Measurements from ENCODE around the gene QTRT2. TPM values are rescaled to one million over a fixed set of nuclear protein-coding genes. Genes with fewer than 3 reads are reported as not detected.
A peak's percentile ranks its signal among the peaks of the same experiment; 100 is the strongest.

QTRT2 gene
- total and polyA plus RNA-seq, 9 of the 15 experiments (the other 6 are each of a cell fraction or from before 2014, with no cell fraction given): 10.2 to 25.1 (median 17.3) TPM

GRCh38 chr3:114056130-114057010 is at the start of gene QTRT2, which contains the start of gene CCDC191 (continued):
- TF ChIP-seq POLR2G (IDR thresholded peaks at IDR 0.05; ENCODE audit: low read depth, low read length) (0 out of 2 replicates have a peak, but pooled peaks have one; percentile 42), CBX5 (IDR thresholded peaks at IDR 0.05; ENCODE audit: borderline replicate concordance, low read depth) (no peak), RBBP5 (IDR thresholded peaks at IDR 0.05; ENCODE audit: borderline replicate concordance, insufficient read depth, low read length, poor library complexity, severe bottlenecking) (peak; percentile 43), CHD2 (IDR thresholded peaks at IDR 0.05; ENCODE audit: low read depth, low read length) (no peak), KDM1A (IDR thresholded peaks at IDR 0.05) (peak; percentile 93 to 94), ZNF324 (CRISPR knock-in tag; IDR thresholded peaks at IDR 0.05) (no peak), XRCC4 (IDR thresholded peaks at IDR 0.05; ENCODE audit: extremely low read depth, insufficient read depth, insufficient read length) (no peak), ZNF780A (CRISPR knock-in tag; IDR thresholded peaks at IDR 0.05) (no peak), MCM3 (IDR thresholded peaks at IDR 0.05) (no peak), STAT5A (IDR thresholded peaks at IDR 0.05; ENCODE audit: borderline replicate concordance, low read length) (no peak), PCBP1 (IDR thresholded peaks at IDR 0.05; ENCODE audit: low read depth, low read length, poor library complexity, severe bottlenecking) (no peak), MLX (CRISPR knock-in tag; conservative IDR thresholded peaks at IDR 0.05) (no peak), ZNF175 (CRISPR knock-in tag; IDR thresholded peaks at IDR 0.05; ENCODE audit: low read depth) (0 out of 2 replicates have a peak, but pooled peaks have one; percentile 44), ZC3H4 (CRISPR knock-in tag; IDR thresholded peaks at IDR 0.05; ENCODE audit: borderline replicate concordance) (no peak)
- TF ChIP-seq, protein P1, sequence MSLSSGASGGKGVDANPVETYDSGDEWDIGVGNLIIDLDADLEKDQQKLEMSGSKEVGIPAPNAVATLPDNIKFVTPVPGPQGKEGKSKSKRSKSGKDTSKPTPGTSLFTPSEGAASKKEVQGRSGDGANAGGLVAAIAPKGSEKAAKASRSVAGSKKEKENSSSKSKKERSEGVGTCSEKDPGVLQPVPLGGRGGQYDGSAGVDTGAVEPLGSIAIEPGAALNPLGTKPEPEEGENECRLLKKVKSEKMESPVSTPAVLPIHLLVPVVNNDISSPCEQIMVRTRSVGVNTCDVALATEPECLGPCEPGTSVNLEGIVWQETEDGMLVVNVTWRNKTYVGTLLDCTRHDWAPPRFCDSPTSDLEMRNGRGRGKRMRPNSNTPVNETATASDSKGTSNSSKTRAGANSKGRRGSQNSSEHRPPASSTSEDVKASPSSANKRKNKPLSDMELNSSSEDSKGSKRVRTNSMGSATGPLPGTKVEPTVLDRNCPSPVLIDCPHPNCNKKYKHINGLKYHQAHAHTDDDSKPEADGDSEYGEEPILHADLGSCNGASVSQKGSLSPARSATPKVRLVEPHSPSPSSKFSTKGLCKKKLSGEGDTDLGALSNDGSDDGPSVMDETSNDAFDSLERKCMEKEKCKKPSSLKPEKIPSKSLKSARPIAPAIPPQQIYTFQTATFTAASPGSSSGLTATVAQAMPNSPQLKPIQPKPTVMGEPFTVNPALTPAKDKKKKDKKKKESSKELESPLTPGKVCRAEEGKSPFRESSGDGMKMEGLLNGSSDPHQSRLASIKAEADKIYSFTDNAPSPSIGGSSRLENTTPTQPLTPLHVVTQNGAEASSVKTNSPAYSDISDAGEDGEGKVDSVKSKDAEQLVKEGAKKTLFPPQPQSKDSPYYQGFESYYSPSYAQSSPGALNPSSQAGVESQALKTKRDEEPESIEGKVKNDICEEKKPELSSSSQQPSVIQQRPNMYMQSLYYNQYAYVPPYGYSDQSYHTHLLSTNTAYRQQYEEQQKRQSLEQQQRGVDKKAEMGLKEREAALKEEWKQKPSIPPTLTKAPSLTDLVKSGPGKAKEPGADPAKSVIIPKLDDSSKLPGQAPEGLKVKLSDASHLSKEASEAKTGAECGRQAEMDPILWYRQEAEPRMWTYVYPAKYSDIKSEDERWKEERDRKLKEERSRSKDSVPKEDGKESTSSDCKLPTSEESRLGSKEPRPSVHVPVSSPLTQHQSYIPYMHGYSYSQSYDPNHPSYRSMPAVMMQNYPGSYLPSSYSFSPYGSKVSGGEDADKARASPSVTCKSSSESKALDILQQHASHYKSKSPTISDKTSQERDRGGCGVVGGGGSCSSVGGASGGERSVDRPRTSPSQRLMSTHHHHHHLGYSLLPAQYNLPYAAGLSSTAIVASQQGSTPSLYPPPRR (CRISPR knock-in tag; IDR thresholded peaks at IDR 0.05; ENCODE audit: borderline replicate concordance): no peak
- TF ChIP-seq, protein P2, sequence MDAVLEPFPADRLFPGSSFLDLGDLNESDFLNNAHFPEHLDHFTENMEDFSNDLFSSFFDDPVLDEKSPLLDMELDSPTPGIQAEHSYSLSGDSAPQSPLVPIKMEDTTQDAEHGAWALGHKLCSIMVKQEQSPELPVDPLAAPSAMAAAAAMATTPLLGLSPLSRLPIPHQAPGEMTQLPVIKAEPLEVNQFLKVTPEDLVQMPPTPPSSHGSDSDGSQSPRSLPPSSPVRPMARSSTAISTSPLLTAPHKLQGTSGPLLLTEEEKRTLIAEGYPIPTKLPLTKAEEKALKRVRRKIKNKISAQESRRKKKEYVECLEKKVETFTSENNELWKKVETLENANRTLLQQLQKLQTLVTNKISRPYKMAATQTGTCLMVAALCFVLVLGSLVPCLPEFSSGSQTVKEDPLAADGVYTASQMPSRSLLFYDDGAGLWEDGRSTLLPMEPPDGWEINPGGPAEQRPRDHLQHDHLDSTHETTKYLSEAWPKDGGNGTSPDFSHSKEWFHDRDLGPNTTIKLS (IDR thresholded peaks at IDR 0.05; ENCODE audit: borderline replicate concordance, low read depth): peak; percentile 74; the same call in 1 of the 2 replicates
- TF ChIP-seq, protein P3, sequence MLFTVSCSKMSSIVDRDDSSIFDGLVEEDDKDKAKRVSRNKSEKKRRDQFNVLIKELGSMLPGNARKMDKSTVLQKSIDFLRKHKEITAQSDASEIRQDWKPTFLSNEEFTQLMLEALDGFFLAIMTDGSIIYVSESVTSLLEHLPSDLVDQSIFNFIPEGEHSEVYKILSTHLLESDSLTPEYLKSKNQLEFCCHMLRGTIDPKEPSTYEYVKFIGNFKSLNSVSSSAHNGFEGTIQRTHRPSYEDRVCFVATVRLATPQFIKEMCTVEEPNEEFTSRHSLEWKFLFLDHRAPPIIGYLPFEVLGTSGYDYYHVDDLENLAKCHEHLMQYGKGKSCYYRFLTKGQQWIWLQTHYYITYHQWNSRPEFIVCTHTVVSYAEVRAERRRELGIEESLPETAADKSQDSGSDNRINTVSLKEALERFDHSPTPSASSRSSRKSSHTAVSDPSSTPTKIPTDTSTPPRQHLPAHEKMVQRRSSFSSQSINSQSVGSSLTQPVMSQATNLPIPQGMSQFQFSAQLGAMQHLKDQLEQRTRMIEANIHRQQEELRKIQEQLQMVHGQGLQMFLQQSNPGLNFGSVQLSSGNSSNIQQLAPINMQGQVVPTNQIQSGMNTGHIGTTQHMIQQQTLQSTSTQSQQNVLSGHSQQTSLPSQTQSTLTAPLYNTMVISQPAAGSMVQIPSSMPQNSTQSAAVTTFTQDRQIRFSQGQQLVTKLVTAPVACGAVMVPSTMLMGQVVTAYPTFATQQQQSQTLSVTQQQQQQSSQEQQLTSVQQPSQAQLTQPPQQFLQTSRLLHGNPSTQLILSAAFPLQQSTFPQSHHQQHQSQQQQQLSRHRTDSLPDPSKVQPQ (CRISPR knock-in tag; IDR thresholded peaks at IDR 0.05; ENCODE audit: borderline replicate concordance): no peak

Measured in K562 (cell line).